SK-N-SH (cell line): Measurements from ENCODE around the gene NR2F6. TPM values are rescaled to one million over a fixed set of nuclear protein-coding genes. Genes with fewer than 3 reads are reported as not detected.

Source experiments
- CTCF ChIA-PET: fragments of 300-600, 350-600 bp; formaldehyde crosslinking; extraction: SDS; loops from one replicate; lab custom pipeline; 2021; lab: Yijun Ruan, JAX
- POLR2A ChIA-PET: fragments of 350-600 bp; sonication (Branson Sonifier 250); formaldehyde crosslinking; extraction: SDS; loops from one replicate; lab custom pipeline; 2020; ENCODE audit warnings: antibody characterized with exemption, inconsistent platforms; lab: Yijun Ruan, JAX
- DNase-seq: peaks from one replicate; pipeline ENCODE4 v3.0.0; 2012
- H2AFZ ChIP-seq: fragments of 200-600 bp; sonication (generic); 2 replicates; pipeline ENCODE4 v1.8.1; 2016; ENCODE audit warnings: antibody characterized with exemption, mild to moderate bottlenecking, low read depth
- H3F3A ChIP-seq: fragments of 200-600 bp; sonication (generic); replicated peaks from 2 replicates; pipeline ENCODE3; 2016; ENCODE audit warnings: antibody characterized with exemption, mild to moderate bottlenecking; ENCODE audit not compliant: insufficient read depth
- H3K27ac ChIP-seq, 2 experiments: fragments of 200-500 bp in 1 of 2; fragments of 200-600 bp in 1 of 2; sonication (Bioruptor generic) in 1 of 2; sonication (generic), shearing (Covaris generic) in 1 of 2; 2 replicates each; pipeline versions ENCODE4 v1.5.1 to v1.6.1; 2014 to 2016; ENCODE audit warnings: low read depth in 2 of 2, inconsistent platforms in 1 of 2, low read length in 1 of 2, mild to moderate bottlenecking in 1 of 2, mixed read lengths in 1 of 2
- H3K27me3 ChIP-seq: fragments of 200-600 bp; sonication (generic), shearing (Covaris generic); 2 replicates; pipeline ENCODE4 v1.6.1; 2016; ENCODE audit warnings: mixed run types; ENCODE audit not compliant: insufficient read depth
- H3K36me3 ChIP-seq, 2 experiments: fragments of 200-500 bp in 1 of 2; fragments of 200-600 bp in 1 of 2; sonication (Bioruptor generic) in 1 of 2; sonication (generic) in 1 of 2; replicated peaks in 1 of 2; 2 replicates each; pipeline versions ENCODE3 to v1.5.1; 2014 to 2016; ENCODE audit warnings: low read length in 1 of 2, mild to moderate bottlenecking in 1 of 2; ENCODE audit not compliant: insufficient read depth in 2 of 2, control insufficient read depth in 1 of 2
- H3K4me1 ChIP-seq, 2 experiments: fragments of 200-500 bp in 1 of 2; fragments of 200-600 bp in 1 of 2; sonication (Bioruptor generic) in 1 of 2; sonication (generic), shearing (Covaris generic) in 1 of 2; 2 replicates each; pipeline versions ENCODE4 v1.5.1 to v1.6.1; 2014 to 2016; ENCODE audit warnings: low read depth in 1 of 2, low read length in 1 of 2, mixed run types in 1 of 2; ENCODE audit not compliant: insufficient read depth in 2 of 2, control insufficient read depth in 1 of 2
- H3K4me2 ChIP-seq: fragments of 200-600 bp; sonication (generic), shearing (Covaris generic); 2 replicates; pipeline ENCODE4 v1.6.1; 2017; ENCODE audit warnings: mixed run types
- H3K4me3 ChIP-seq, 2 experiments: fragments of 200-500 bp in 1 of 2; fragments of 200-600 bp in 1 of 2; sonication (Bioruptor generic) in 1 of 2; sonication (generic), shearing (Covaris generic) in 1 of 2; 2 replicates each; pipeline versions ENCODE4 v1.5.1 to v1.8.1; 2014 to 2016; ENCODE audit warnings: low read depth in 2 of 2, inconsistent platforms in 1 of 2, low read length in 1 of 2, mild to moderate bottlenecking in 1 of 2, mixed read lengths in 1 of 2, moderate library complexity in 1 of 2
- H3K79me2 ChIP-seq: fragments of 200-600 bp; sonication (generic); 2 replicates; pipeline ENCODE4 v1.8.1; 2017; ENCODE audit warnings: mild to moderate bottlenecking; ENCODE audit not compliant: insufficient read depth
- H3K9ac ChIP-seq: fragments of 200-600 bp; sonication (generic); 2 replicates; pipeline ENCODE4 v1.6.1; 2017; ENCODE audit warnings: mixed run types
- H3K9me2 ChIP-seq: fragments of 200-600 bp; sonication (generic); 2 replicates; pipeline ENCODE4 v1.6.1; 2017; ENCODE audit warnings: mixed run types
- H3K9me3 ChIP-seq: fragments of 200-600 bp; sonication (generic); 2 replicates; pipeline ENCODE4 v1.6.1; 2017; ENCODE audit warnings: mixed run types, mild to moderate bottlenecking, moderate library complexity
- H4K20me1 ChIP-seq: fragments of 200-600 bp; sonication (generic); 2 replicates; pipeline ENCODE4 v1.6.1; 2017; ENCODE audit warnings: mild to moderate bottlenecking, mixed run types; ENCODE audit not compliant: insufficient read depth
- CHD2 ChIP-seq: fragments of 150-350 bp; IDR thresholded peaks from 2 replicates; pipeline ENCODE4 v1.6.1; 2018; ENCODE audit warnings: low read length; ENCODE audit not compliant: partially characterized antibody
- ELF1 ChIP-seq: IDR thresholded peaks from 2 replicates; pipeline ENCODE4 v1.4.0; 2012
- FOSL2 ChIP-seq: IDR thresholded peaks from 2 replicates; pipeline ENCODE4 v1.4.0; 2012; ENCODE audit warnings: low read depth, mild to moderate bottlenecking, moderate library complexity, borderline replicate concordance
- FOXM1 ChIP-seq: IDR thresholded peaks from 2 replicates; pipeline ENCODE4 v1.4.0; 2012; ENCODE audit warnings: low read depth, mild to moderate bottlenecking
- GATA2 ChIP-seq: sonication (generic); formaldehyde crosslinking; IDR thresholded peaks from 2 replicates; pipeline ENCODE4 v1.5.0; 2020; ENCODE audit warnings: mild to moderate bottlenecking, missing genetic modification reagents
- JUND ChIP-seq: IDR thresholded peaks from 2 replicates; pipeline ENCODE4 v1.4.0; 2012
- MXI1 ChIP-seq: IDR thresholded peaks from 2 replicates; pipeline ENCODE4 v1.6.1; 2012; ENCODE audit warnings: mild to moderate bottlenecking, low read depth, low read length, improper control_type of control experiment
- NFIC ChIP-seq: IDR thresholded peaks from 2 replicates; pipeline ENCODE4 v1.4.0; 2012; ENCODE audit warnings: borderline replicate concordance
- NRF1 ChIP-seq: IDR thresholded peaks from 2 replicates; pipeline ENCODE4 v1.6.1; 2012; ENCODE audit warnings: low read depth, mild to moderate bottlenecking, low read length
- RCOR1 ChIP-seq: fragments of 150-350 bp; IDR thresholded peaks from 2 replicates; pipeline ENCODE4 v1.6.1; 2017; ENCODE audit warnings: antibody characterized with exemption, low read length
- TCF12 ChIP-seq: IDR thresholded peaks from 2 replicates; pipeline ENCODE4 v1.4.0; 2012
- USF2 ChIP-seq: fragments of 150-350 bp; IDR thresholded peaks from 2 replicates; pipeline ENCODE4 v1.6.1; 2017; ENCODE audit warnings: antibody characterized with exemption, low read length, low read depth, borderline replicate concordance
- WGBS: methylation state at CpG from one replicate; pipeline ENCODE4 v1.1.6; 2017; ENCODE audit warnings: low lambda C conversion rate; 5-methylcytosine and 5-hydroxymethylcytosine counted together
- polyA plus RNA-seq, 3 experiments: library from polyadenylated mRNA; depleted of rRNA; stranded (reverse); fragments of >200 nt; gene quantifications; 2 replicates each; pipeline ENCODE4 v1.2.3, GENCODE V29; 2012
- TF ChIP-seq, protein P1 (sequence below): IDR thresholded peaks from 2 replicates; pipeline ENCODE4; 2012

Gene NR2F6
- polyA plus RNA-seq, 1 of the 3 experiments (the other 2 are of a cell fraction) = 37.3 TPM

DNA sequence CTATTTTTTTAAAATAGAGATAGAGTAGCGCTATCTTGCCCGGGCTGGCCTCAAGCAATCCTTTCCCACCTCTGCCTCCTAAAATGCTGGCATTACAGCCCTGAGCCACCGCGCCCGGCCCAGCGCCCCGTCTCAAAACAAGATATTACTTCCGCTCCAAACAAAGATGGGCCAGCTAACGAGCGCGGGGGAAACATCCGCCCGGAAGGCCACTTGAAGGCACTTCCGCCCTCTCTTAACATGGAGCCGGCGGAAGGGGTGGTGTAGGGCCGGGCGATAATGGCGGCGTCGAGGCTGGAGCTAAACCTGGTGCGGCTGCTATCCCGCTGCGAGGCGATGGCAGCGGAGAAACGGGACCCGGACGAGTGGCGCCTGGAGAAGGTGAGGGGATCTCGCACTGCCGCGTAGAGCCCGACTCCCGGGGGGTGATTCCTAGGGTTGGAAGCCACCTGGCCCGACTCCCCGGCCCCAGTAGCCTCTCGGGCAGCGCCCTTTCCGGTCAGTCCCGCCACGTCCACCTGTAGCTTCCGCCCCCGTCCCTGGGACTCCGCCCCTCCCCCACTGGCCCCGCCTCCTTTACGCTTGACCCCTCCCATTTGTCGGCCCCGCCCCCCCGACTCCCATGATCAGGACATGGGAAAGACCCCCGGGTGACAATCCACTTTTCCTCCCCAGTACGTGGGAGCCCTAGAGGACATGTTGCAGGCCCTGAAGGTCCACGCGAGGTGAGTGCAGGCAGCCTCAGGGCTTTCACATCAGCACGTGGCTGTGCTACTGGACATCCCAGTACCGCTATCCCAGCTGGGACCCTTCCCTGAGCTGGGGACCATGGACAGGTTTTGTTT lies 30.4 kb downstream of the NR2F6 start, which contains the start of gene USE1 (continued):
- no peak for TF ChIP-seq RCOR1
- no peak for TF ChIP-seq USF2
- TF ChIP-seq, protein P1, sequence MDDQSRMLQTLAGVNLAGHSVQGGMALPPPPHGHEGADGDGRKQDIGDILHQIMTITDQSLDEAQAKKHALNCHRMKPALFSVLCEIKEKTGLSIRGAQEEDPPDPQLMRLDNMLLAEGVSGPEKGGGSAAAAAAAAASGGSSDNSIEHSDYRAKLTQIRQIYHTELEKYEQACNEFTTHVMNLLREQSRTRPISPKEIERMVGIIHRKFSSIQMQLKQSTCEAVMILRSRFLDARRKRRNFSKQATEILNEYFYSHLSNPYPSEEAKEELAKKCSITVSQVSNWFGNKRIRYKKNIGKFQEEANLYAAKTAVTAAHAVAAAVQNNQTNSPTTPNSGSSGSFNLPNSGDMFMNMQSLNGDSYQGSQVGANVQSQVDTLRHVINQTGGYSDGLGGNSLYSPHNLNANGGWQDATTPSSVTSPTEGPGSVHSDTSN = peak; percentile 41; the same call in 1 of the 2 replicates
- TF ChIP-seq TCF12 = peak; percentile 20; the same call in 1 of the 2 replicates
- TF ChIP-seq NFIC = peak; percentile 44; the same call in 1 of the 2 replicates
- peak; percentile 41; the same call in 1 of the 2 replicates for TF ChIP-seq FOXM1
- peak; percentile 63 for TF ChIP-seq CHD2
- TF ChIP-seq JUND = peak; percentile 21; the same call in 1 of the 2 replicates
- peak; percentile 99 for TF ChIP-seq ELF1
- no peak for TF ChIP-seq NRF1
- no peak for TF ChIP-seq GATA2
- TF ChIP-seq FOSL2 = no peak

- TF ChIP-seq MXI1 (peak; percentile 5; the same call in 1 of the 2 replicates), JUND (no peak), GATA2 (peak; percentile 6; the same call in 1 of the 2 replicates)
- WGBS = 43% methylated on average over 16 of the region's 16 CpGs
- H3K4me2 ChIP-seq = peak overlapping the region; percentile 84
- DNase-seq = peak; percentile 62
- no peaks in the 10 kb centered on the region for H3K27me3 ChIP-seq
- peak overlapping the region; percentile 88 for H2AFZ ChIP-seq
- peaks cover 19 to 28% of the 10 kb centered on the region in 2 experiments for H3K36me3 ChIP-seq
- peaks cover 5 to 14% of the 10 kb centered on the region in 2 experiments for H3K4me1 ChIP-seq
- POLR2A ChIA-PET = interaction anchor here (0.6 to 2.9 kb wide), 15 partner anchors 9 to 146 kb away, joined by 3 to 33 read pairs (median 5); partner anchors contain the start of genes ANKLE1, BABAM1 and OCEL1
- CTCF ChIA-PET = interaction anchor here (1.3 to 2.6 kb wide), 6 partner anchors 9 to 68 kb away, joined by 4 to 21 read pairs (median 7); partner anchors contain the start of genes ANKLE1 and OCEL1
- peak overlapping the region; percentile 79 for H3K9ac ChIP-seq
- peak overlapping the region; percentile 89 to 96 for H3K27ac ChIP-seq
- no peaks in the 10 kb centered on the region for H3K9me2 ChIP-seq
- H3K9me3 ChIP-seq = no peaks in the 10 kb centered on the region
- peaks cover 10% of the 10 kb centered on the region; the same call in 1 of the 2 replicates for H3K79me2 ChIP-seq
- H3K4me3 ChIP-seq = peak overlapping the region; percentile 71 to 73
- no peaks in the 10 kb centered on the region for H4K20me1 ChIP-seq
- H3F3A ChIP-seq = peaks cover 14% of the 10 kb centered on the region
Measured at GRCh38 chr19:17214508-17215126, 31.1 kb downstream of the NR2F6 start.
